HG02943 (cell line): ENCODE results near the gene PRKCA.

ENCODE experiments used
- ATAC-seq: cut with Tn5 transposase; IDR thresholded peaks from one replicate; pipeline ENCODE4 v1.9.1; 2021; ENCODE audit warnings: mild to moderate bottlenecking, low read depth, moderate library complexity; ENCODE audit not compliant: unreplicated experiment

PRKCA gene

DNA sequence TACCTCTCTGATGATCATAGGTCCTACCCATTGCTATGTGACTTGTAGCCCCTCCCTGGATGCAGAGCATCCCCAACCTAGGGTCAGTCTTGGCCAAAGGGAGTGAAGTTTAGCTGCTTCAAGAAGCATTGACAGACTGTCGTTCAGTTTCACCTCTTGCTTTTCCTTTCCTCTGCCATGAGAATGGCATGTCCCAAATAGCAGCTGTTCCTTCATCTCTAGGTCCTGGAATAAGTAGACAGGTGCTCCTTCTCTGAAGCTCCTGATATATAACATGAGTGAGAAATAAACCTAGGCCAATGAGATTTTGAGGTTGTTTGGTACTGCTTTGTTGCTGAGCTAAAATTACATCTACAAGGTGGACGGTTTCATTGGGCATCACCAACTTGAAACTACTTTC lies 328.0 kb downstream of the PRKCA start:
- ATAC-seq: no peak

DNA sequence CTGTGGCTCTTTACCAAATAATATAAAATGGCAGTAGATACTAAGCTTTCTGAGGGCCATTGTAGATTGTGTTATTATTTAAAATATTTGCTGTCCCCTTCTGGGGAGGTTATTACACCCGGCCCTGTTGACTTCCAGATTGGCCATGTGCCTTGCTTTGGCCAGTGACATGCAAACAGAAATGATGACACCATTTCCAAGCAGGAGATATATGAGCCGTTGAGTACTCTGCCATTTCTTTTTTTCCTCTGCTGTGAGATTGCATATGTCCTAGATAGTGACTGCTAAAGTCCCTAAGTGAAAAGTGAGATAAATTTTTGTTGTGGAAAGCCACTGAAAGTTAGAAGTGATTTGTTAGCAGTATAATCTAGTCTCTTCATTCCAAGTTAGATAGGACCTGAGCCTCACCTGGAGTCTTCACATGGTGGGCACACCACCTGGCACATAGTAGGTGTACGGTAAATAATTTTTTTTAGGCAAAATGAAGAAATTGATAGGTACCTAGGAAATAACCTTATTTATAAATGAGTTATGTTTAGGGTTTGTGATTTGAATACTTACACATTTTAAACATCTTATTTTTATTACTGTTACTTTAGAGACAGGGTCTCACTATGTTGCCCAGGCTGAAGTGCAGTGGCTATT lies 328.5 kb downstream of the PRKCA start:
- ATAC-seq: no peak

DNA sequence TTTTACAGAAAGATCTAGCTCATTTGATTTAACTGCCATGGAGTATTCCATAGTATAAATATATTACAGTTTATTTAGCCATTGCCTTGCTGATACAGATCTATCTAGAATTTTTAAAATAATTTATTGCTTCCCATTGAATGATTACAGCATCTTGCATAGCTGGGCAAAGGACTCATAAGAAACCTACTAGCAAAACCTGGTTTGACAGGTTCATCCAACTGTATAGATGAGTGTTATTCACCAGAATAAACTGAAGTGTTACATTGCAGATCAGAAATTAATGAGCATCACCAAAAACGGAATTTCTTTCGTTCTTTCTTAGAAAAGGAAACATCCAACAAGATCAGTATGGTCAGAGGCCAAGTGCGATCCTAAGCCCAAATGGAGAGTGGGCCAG lies 330.3 kb downstream of the PRKCA start:
- ATAC-seq: no peak

DNA sequence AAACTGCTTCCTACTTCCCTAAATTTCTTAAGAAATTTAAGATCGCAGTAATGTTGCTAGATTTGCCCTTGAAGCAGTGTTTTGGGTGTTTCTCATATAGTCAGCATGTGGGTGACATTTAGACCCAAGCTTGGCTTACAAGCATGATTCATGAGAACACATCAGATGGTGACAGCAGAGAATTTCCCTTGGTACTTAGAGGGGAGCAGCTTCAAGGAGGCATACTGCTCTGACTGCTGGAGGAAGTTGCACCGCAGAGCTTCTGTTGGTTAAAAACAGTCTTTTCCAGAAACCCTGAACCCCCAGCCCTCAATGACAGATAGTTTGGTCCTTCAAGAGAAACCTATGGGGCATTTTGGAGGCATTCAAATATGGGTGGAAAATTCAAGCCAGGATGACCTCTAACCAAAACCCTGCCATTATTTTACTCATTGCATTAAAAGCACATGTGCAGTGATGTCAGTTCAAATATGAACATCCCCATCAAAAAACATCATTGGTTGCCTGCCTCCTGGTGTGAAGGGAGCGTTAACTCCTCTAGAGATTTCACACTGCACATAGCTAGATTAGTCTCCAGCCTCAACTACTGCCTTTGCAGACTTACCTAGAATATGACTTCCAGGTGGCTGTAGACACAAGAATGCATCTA lies 331.0 kb downstream of the PRKCA start:
- ATAC-seq: no peak

DNA sequence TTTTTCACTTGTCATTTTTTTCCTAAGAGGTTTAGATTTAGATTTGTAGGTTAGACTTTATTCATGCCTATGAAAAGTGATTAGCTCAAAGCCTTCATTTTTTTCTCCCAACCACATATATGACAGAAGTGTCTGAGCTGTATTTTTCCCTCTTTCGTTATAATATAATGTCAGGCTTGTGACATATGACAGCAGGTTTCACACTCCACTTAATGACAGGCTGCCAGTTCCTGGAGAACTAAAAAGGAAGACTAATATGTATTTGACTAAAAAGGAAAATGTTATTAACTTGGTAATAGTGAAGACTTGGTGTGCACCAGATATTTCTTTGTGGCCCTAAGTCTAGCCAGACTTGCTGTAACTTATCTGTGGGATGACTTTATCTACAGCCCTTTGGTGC lies 331.8 kb downstream of the PRKCA start:
- no peak for ATAC-seq

DNA sequence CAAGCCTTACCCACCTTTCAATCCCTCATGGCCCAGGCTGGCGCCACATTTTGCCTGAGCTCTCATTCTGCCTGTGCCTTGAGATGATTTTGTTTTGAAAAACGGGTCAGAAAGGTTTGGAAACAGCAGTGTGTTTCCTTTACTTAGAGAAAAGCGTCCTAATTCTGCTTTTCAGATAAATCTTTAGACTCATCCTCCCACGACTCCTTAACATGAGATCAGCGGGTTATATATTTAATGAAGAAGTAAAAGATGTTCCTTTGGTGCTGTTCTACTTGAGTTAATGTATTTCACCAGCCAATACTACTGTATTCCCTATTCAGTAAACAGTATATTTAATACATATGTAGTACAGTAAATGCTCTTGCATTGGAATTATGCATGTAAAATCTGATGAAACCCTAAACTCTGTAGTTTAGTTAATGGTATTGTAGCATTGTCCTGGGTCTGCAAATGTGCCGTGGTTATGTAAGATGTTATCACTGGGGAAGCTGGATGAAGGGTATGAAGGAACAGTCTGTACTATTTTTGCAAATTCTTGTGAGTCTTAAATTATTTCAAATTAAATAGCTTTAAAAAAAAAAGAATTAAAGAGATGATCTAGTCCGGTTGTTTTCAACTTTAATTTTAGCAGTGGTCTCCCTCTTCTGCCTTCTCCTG lies 333.1 kb downstream of the PRKCA start:
- no peak for ATAC-seq

DNA sequence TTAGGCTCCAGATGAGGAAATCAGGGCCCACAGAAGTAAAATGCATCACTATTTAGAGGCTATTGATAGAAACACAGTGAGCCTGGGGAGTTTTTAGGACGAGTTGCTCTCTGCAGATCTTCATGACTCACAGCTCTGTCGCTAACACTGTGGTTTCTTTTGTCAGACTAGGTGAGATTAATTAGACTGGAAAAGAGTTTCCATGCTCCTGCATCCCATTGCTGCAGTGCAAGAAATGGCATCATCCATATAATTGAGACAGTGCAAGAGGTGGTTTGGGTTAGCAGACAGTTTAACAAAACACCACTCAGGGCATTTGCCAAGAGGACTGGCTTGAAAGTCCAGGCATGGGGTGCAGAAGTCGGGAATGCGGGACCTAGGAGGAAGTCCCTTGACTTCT lies 333.7 kb downstream of the PRKCA start:
- no peak for ATAC-seq

DNA sequence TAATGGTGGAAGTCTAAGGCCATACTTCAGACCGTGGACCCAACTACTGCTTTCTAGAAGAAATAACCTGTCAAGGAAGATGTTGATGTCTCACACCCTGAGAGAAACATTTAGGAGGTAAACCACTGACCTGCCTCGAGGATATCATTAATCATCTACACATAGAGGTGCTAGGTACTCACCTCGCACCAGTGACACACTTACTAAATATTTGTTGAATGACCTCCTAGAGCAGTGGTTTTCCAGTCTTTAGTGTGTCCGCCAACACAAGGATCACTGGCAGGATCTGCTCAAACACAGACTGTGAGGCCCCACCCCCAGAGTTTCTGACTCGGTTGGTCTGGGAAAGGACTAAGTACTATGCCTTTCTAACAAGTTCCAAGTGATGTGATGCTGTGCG lies 335.1 kb downstream of the PRKCA start:
- ATAC-seq: no peak

DNA sequence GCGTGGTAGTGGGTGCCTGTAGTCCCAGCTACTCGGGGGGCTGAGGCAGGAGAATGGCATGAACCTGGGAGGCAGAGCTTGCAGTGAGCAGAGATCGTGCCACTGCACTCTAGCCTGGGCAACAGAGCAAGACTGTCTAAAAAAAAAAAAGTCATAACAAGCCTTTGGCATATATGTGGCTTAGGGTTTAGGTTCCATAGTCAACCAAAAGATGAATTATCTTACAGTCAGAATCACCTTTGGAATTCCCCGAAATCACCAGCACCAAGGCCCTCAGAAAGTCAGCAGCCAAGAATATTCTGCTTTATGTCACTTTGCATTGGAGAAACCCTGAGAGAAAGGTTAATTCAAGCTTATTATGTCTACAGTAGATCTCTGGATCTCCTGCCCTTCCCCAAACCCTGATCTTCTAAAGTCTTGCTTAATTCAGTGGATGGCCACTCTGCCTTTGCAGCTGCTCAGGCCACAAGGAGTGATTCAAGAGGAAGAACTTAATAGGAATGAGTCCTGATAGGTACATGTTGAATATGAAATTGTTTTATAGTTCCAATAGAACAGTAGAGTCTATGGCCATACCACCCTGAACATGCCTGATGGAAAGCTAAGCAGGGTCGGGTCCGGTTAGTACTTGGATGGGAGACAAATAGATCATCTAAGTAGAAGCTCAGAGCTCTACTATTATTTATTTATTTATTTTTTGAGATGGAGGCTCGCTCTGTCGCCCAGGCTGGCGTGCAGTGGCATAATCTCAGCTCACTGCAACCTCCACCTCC lies 336.5 kb downstream of the PRKCA start:
- no peak for ATAC-seq

DNA sequence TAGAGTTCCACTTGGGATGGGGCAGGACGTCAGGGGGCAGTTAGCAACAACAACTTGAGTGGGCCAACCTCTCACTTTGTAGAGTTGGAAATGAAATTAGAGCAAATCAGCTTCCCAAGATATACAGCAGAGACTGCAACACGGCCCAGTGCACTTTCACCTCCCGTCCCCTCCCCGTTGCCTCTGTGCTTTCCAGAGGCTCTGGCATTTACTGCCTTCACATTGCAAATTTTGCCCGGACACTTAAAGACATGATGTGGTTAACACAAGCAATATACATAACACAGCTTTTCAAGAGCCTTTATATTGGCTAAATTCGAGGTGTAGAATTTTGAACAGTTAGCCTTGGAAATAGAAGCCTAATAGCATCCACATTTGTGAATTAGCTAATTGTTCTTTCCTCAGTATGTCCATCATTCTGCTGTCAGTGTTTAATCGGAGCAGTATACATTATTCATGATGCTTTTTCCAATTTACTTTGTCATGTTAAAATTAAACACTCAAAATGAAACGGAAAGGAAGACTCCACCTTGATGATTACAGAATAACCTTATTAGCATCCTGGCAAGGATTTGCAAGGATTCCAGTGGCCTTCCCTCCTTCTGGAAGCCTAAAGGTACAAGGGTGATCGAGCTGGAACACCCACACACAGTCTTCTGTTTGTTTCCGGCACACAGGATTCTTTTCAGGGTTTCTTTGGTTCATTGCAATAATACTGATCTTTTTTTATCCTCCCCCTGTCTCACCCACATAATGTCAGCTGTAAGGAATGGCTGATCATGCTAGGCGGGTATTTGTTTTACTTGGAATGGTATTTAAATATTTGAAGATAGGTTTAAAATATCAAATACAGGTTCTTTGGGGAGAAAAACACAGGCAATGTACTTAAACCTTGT lies 341.6 kb downstream of the PRKCA start:
- ATAC-seq: no peak

DNA sequence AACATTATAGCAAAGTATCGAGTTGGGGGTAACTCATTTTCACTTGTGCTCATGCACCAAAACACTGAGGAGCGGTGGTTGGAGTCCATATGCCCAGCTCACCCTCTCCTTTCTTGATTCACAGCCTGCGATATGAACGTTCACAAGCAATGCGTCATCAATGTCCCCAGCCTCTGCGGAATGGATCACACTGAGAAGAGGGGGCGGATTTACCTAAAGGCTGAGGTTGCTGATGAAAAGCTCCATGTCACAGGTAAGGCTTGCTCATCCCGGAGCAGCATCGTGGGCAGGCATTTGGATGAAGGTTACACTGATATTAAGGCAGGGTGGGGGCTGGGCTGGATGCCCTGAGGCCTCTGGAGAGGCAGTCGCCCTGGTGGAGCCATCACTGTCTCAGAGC lies 342.8 kb downstream of the PRKCA start:
- no peak for ATAC-seq

DNA sequence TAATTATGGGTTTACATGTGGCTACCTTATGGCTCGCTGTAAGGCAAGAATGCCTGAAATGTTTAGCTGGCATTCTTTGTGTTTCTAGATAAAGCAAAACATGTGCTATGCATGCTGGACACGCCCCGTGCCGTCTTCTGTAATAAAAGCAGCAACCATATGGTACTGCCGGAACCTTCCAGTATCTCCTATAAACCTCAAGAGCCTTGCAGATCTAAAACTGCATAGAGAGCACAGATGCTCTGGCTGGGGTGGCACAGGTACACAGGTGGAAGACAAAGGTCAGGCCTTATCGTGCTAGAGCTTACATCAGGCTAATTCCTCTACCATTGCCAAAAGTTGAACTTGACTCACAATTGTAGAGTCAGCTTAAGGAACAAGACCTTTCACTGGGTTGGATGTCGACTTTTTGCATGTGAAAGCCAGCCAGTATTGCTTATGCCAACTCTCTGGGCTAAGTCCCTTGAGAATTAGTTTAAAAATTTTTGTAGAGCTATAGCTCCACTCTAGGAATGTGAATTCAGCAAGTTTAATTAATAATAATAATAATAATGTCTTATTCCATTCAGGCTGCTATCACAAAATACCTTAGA lies 345.1 kb downstream of the PRKCA start:
- no peak for ATAC-seq

DNA sequence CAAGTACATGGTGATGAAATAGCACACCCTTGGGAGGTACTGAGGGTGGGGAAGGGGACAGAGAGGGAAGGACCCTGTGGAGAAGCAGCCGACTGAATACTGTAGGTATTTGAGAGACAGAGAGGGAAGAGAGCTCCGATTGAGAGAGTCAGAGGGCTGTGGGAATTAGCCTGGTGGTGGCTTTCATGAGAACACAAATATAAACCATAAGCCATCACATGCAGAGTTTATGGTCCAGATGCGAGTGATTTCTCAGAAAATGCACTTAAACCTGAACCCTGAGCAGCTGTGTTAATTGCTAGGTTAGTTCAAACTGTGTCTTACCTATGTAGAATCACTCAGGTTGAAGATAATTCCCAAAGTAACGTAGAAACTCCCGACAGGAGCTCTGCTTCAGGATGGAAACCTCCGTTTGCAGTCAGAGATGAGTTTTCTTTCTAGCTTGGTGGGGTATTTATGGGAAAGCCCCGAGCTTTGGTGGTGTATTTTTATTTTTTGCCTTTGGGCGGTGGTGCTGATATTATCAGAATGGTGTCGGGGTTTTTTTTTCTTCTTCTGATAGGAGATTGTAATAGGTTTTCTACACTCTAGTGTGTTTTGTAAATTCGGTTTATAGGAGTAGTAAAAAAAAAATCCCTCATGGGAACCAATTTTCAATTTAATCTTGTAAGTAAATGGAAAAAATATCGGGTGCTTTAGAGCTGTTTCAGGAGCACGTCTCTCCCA lies 347.6 kb downstream of the PRKCA start:
- no peak for ATAC-seq

DNA sequence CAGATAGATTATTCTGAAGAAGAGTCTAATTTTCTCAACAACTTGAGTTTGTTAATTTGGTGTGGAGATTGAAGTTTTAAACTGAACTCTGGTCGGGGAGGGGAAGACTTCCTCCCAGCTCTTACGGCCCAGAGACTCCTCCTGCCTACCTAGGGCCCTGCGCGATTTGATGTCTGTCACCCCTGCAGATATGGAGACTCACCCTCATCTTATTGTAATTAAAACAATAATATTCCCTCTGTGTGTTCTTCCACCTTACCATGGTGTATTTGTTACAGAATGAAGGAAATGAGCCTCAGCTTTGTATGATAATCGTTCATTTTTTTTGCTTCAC lies 348.1 kb downstream of the PRKCA start:
- no peak for ATAC-seq

DNA sequence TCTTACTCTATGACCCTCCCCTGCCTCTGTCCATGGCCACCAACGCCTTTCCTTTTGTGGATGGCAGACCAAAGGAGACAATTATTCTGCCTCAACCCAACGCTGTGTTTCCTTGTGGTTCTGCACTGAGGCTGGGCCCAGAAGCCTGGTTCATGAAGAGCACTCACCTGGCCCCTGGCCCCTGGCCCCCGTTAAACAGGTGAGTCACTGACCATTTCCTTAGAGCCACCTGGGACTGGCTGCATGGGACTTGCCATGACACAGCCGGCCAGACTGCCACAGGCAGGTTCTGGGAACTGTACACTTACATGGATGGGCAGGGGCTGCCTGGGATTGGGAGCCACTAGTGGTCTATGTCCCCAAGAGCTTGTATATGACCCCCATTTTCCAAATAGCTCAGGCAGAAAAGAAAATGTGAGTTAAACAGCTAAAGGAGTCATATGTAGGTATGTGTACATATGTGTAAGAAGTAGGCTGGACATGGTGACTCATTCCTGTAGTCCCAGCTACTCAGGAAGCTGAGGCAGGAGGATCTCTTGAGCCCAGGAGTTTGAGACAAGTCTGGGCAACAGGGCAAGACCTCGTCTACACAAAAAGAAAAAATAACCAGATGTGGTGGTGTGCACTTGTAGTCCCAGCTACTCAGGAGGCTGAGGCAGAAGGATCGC lies 350.6 kb downstream of the PRKCA start:
- ATAC-seq: no peak

DNA sequence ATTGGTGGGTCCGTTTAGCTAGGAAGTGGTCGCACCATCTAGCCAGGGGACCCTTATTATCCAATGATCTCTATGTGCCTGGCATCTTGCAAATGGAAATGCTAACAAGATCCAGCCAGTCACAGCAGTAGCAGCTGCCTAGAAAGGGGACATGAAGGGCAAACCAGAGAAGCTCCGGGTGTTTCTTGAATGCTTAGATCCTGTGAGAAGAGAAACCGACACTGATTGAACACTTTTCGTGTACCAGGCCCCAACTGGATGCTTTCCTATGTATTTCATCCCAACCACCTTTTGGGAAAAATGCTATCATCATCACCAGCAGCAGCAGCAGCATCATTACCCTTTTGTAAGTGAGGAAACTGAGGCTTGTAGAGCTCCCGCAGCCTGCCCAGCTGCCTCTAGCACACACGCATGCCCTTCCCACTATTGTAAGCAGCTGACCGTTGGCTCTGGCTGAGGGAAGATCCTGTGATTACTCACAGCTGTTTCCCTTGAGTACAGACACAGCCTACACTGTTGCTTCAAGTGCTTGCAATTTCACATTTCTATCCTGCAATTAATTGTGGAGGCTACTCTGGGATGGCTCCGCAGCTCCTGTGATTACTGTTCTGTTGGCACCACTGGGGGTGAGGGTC lies 351.8 kb downstream of the PRKCA start:
- ATAC-seq: no peak

DNA sequence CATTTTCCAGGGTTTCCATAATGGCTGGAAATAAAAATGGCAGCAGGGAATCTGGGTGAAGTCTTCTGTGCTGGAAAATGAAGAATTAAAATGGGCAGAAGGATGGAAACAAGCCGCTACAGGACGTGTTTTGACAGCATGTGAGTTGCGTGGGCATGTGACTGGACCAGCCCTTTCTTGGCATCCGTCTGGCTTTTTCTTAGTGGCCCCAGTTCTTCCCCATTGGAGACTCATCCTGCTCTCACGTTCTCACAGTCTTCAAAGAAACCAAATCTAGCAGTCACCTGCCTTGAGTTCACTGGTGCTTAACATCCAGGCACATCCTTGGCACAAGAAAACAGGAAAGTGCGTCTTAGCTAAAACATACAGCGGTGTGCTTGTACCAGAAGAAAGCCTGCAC lies 352.4 kb downstream of the PRKCA start:
- no peak for ATAC-seq

DNA sequence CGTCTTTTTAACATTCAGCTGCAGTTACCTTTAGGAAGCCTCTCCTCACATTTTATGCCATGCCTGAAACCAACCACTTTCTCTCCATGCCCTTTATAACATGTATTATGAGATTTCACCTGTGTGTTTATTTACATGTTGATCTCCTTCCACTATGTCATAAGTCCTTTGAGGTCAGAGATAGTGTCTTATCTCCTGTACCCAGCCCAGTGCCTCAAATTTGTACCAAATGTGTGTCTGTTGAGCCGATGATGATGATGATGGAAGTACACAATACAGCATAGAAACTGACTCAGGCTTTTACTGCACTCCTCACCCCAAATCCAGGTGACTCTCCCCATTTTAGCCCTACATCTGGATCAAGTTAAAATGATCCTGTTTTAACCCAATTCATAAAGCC lies 353.0 kb downstream of the PRKCA start:
- ATAC-seq: no peak
